Measurements from ENCODE around the gene LY6G5C. TPM values are rescaled to one million over a fixed set of nuclear protein-coding genes. Genes with fewer than 3 reads are reported as not detected.

LY6G5C gene
- polyA plus RNA-seq, 1 experiment = 2.0 TPM

GRCh38 chr6:31634131-31634530, 46.7 kb downstream of the LY6G5C start:
- ChIA-PET CTCF (interaction anchor here (1.4 kb wide), 1 partner anchor 11 kb away, joined by 4 read pairs; no protein-coding TSS in a partner anchor), POLR2A (interaction anchor here (0.7 to 1.1 kb wide), 2 partner anchors 10 to 31 kb away, joined by 3 to 4 read pairs; partner anchors contain the start of gene GPANK1)
- no peak for TF ChIP-seq CTCF (IDR thresholded peaks at IDR 0.05; ENCODE audit: low read depth, low read length)
- no peaks in the 10 kb centered on the region for H3K27me3 ChIP-seq (ENCODE audit: control insufficient read depth, insufficient read depth, low read length)
- no peak for DNase-seq (ENCODE audit: low read depth, low spot score)
- no peaks in the 10 kb centered on the region for H3K9me3 ChIP-seq (ENCODE audit: control insufficient read depth, insufficient read depth, low read length)
- no peak overlapping the region for H3K27ac ChIP-seq (ENCODE audit: low read depth, low read length)
- no peak overlapping the region for H3K4me3 ChIP-seq (ENCODE audit: low read depth, low read length)

GRCh38 chr6:31633447-31633846, 47.4 kb downstream of the LY6G5C start:
- Histone ChIP-seq H3K4me3 (ENCODE audit: low read depth, low read length) (no peak overlapping the region), H3K27me3 (ENCODE audit: control insufficient read depth, insufficient read depth, low read length) (no peaks in the 10 kb centered on the region), H3K9me3 (ENCODE audit: control insufficient read depth, insufficient read depth, low read length) (no peaks in the 10 kb centered on the region), H3K27ac (ENCODE audit: low read depth, low read length) (no peak overlapping the region)
- ChIA-PET CTCF (no interaction called here), POLR2A (no interaction called here)
- no peak for DNase-seq (ENCODE audit: low read depth, low spot score)
- no peak for TF ChIP-seq CTCF (IDR thresholded peaks at IDR 0.05; ENCODE audit: low read depth, low read length)

GRCh38 chr6:31632279-31632946, 48.5 kb downstream of the LY6G5C start:
- CTCF ChIA-PET = no interaction called here
- no peak overlapping the region for H3K4me3 ChIP-seq (ENCODE audit: low read depth, low read length)
- DNase-seq (ENCODE audit: low read depth, low spot score) = no peak
- H3K9me3 ChIP-seq (ENCODE audit: control insufficient read depth, insufficient read depth, low read length) = no peaks in the 10 kb centered on the region
- no peaks in the 10 kb centered on the region for H3K27me3 ChIP-seq (ENCODE audit: control insufficient read depth, insufficient read depth, low read length)
- no peak for TF ChIP-seq CTCF (IDR thresholded peaks at IDR 0.05; ENCODE audit: low read depth, low read length)
- no peak overlapping the region for H3K27ac ChIP-seq (ENCODE audit: low read depth, low read length)
- POLR2A ChIA-PET = no interaction called here

GRCh38 chr6:31631681-31632278, 49.1 kb downstream of the LY6G5C start:
- ChIA-PET POLR2A (no interaction called here), CTCF (no interaction called here)
- H3K27ac ChIP-seq (ENCODE audit: low read depth, low read length) = no peak overlapping the region
- H3K27me3 ChIP-seq (ENCODE audit: control insufficient read depth, insufficient read depth, low read length) = no peaks in the 10 kb centered on the region
- TF ChIP-seq CTCF (IDR thresholded peaks at IDR 0.05; ENCODE audit: low read depth, low read length) = no peak
- no peak for DNase-seq (ENCODE audit: low read depth, low spot score)
- no peaks in the 10 kb centered on the region for H3K9me3 ChIP-seq (ENCODE audit: control insufficient read depth, insufficient read depth, low read length)
- no peak overlapping the region for H3K4me3 ChIP-seq (ENCODE audit: low read depth, low read length)

- POLR2A ChIA-PET = no interaction called here
- Histone ChIP-seq H3K9me3 (ENCODE audit: control insufficient read depth, insufficient read depth, low read length) (no peaks in the 10 kb centered on the region), H3K27me3 (ENCODE audit: control insufficient read depth, insufficient read depth, low read length) (no peaks in the 10 kb centered on the region), H3K4me3 (ENCODE audit: low read depth, low read length) (no peak overlapping the region), H3K27ac (ENCODE audit: low read depth, low read length) (no peak overlapping the region)
- CTCF ChIA-PET = no interaction called here
- TF ChIP-seq CTCF (IDR thresholded peaks at IDR 0.05; ENCODE audit: low read depth, low read length) = no peak
- DNase-seq (ENCODE audit: low read depth, low spot score) = no peak
Observed at GRCh38 chr6:31631209-31631608, 49.7 kb downstream of the LY6G5C start.
